Measurements from ENCODE around the gene FARS2.
A peak's percentile ranks its signal among the peaks of the same experiment; 100 is the strongest.

The FARS2 gene

GRCh38 chr6:5260661-5261544, at the start of gene FARS2, which contains the start of gene LYRM4:
FARS2 (plus strand) TSS chr6:5261513.
LYRM4 (minus strand) TSS chr6:5260950; CDS start chr6:5260733, 217 bp downstream.
- peak; percentile 82 for DNase-seq

GRCh38 chr6:5213836-5214235, 47.5 kb upstream of the FARS2 start:
- DNase-seq = no peak

- DNase-seq = no peak
Measured at GRCh38 chr6:5214570-5215052, 46.7 kb upstream of the FARS2 start.

- DNase-seq = no peak
Measured at GRCh38 chr6:5215159-5215558, 46.2 kb upstream of the FARS2 start.

GRCh38 chr6:5215799-5216198, 45.5 kb upstream of the FARS2 start:
- DNase-seq = no peak

- DNase-seq = no peak
Measured at GRCh38 chr6:5217356-5217755, 44.0 kb upstream of the FARS2 start.

GRCh38 chr6:5219011-5219691, 42.2 kb upstream of the FARS2 start:
- DNase-seq = no peak

GRCh38 chr6:5220443-5220842, 40.9 kb upstream of the FARS2 start:
- no peak for DNase-seq

- DNase-seq = no peak
Measured at GRCh38 chr6:5223309-5223708, 38.0 kb upstream of the FARS2 start.

- no peak for DNase-seq
Measured at GRCh38 chr6:5229356-5229755, 32.0 kb upstream of the FARS2 start.

- no peak for DNase-seq
Measured at GRCh38 chr6:5230081-5230480, 31.2 kb upstream of the FARS2 start.

- no peak for DNase-seq
Measured at GRCh38 chr6:5231289-5231688, 30.0 kb upstream of the FARS2 start.

- DNase-seq = no peak
Measured at GRCh38 chr6:5234874-5235273, 26.4 kb upstream of the FARS2 start.

GRCh38 chr6:5235830-5236229, 25.5 kb upstream of the FARS2 start:
- no peak for DNase-seq

GRCh38 chr6:5237805-5238204, 23.5 kb upstream of the FARS2 start:
- DNase-seq = no peak

- no peak for DNase-seq
Measured at GRCh38 chr6:5238336-5238735, 23.0 kb upstream of the FARS2 start.

- DNase-seq = no peak
Measured at GRCh38 chr6:5241252-5241651, 20.1 kb upstream of the FARS2 start.

- no peak for DNase-seq
Measured at GRCh38 chr6:5243069-5243468, 18.2 kb upstream of the FARS2 start.

- no peak for DNase-seq
Measured at GRCh38 chr6:5246141-5247097, 14.9 kb upstream of the FARS2 start.

GRCh38 chr6:5247201-5247600, 14.1 kb upstream of the FARS2 start:
- DNase-seq = no peak

- no peak for DNase-seq
Measured at GRCh38 chr6:5248302-5249098, 12.8 kb upstream of the FARS2 start.

Data from NCI-H510A treated with DMSO at 0.1 percent for 48 hours (cell line).